Measurements from ENCODE around the gene AVEN. TPM values are rescaled to one million over a fixed set of nuclear protein-coding genes. Genes with fewer than 3 reads are reported as not detected.

AVEN gene
- total RNA-seq, 1 donor from 2014 or later = 10.4 TPM

DNA sequence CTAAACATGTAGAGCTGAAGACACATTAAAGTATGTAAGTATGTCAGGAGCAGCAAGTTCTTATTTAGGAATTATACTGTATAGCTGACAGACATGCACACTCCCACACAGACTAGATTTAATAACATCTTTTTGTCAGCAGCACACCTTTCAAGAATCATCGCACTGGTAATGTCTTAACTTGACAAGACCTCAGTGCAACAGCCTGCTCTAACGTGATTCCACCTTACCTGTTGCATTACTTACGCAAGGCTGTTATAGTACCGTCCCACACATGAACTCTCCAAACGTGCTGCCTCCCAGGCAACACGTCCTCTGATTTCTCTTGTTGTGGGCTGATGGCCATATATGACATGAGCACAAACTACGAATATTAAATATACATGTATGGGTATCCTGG lies 58.8 kb downstream of the AVEN start:
- H3K4me3 Mint-ChIP-seq = no peak overlapping the region
- no peaks in the 10 kb centered on the region for H3K4me1 Mint-ChIP-seq (ENCODE audit: unreplicated experiment)
- no peaks in the 10 kb centered on the region for H3K36me3 Mint-ChIP-seq
- no peaks in the 10 kb centered on the region for H3K27me3 Mint-ChIP-seq
- TF ChIP-seq, protein P1, sequence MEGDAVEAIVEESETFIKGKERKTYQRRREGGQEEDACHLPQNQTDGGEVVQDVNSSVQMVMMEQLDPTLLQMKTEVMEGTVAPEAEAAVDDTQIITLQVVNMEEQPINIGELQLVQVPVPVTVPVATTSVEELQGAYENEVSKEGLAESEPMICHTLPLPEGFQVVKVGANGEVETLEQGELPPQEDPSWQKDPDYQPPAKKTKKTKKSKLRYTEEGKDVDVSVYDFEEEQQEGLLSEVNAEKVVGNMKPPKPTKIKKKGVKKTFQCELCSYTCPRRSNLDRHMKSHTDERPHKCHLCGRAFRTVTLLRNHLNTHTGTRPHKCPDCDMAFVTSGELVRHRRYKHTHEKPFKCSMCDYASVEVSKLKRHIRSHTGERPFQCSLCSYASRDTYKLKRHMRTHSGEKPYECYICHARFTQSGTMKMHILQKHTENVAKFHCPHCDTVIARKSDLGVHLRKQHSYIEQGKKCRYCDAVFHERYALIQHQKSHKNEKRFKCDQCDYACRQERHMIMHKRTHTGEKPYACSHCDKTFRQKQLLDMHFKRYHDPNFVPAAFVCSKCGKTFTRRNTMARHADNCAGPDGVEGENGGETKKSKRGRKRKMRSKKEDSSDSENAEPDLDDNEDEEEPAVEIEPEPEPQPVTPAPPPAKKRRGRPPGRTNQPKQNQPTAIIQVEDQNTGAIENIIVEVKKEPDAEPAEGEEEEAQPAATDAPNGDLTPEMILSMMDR (conservative IDR thresholded peaks at IDR 0.05) = no peak
- DNase-seq (ENCODE audit: extremely low spot score, unreplicated experiment) = no peak
- no peaks in the 10 kb centered on the region for H3K9me3 Mint-ChIP-seq
- H3K27ac Mint-ChIP-seq = no peak overlapping the region

DNA sequence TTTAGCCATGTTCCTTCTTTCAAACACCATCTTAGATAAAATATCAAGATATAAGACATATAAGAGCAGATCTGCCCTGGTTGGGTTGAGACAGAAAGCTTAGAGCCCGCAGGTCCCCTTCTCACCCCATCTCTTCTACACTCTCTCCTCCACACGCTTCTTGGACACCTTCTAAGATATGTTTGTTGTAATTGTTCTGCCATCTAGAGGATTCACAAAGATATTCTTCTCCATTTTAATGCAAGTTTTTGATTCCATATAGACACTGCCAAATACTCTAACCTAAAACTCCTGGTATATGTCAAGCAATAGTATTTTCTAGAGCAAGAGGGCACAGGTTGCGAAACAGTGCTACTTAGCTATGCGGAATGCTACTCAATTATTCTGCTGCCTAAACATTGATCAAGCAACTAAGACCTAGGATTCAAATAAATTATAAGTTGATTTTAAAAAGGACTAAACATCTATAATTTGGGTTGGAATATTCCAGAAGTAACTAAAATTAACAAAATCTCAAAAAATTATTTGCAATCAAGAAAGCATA lies 63.9 kb downstream of the AVEN start:
- H3K36me3 Mint-ChIP-seq = no peaks in the 10 kb centered on the region
- TF ChIP-seq, protein P1 (conservative IDR thresholded peaks at IDR 0.05) = no peak

DNA sequence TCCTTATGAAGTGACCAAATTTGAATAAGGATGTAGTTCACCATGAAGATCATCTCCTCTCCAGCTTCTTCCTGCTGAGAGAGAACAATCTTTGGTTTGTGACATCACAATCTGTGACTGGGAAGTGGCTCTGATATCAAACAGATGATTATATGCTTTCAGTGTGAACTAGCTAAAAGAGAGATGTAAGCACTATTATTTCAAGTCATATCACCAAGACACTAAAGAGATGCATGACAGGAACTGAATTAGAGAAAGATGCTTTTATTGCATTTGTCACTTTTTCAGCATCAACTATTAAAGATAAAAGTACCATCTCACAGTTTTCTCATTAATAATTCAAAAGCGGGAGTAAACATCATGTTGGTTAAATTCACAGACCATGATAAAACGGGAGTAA lies 67.2 kb downstream of the AVEN start:
- Mint-ChIP-seq H3K27me3 (no peaks in the 10 kb centered on the region), H3K27ac (no peak overlapping the region), H3K36me3 (no peaks in the 10 kb centered on the region), H3K4me3 (no peak overlapping the region), H3K9me3 (no peaks in the 10 kb centered on the region), H3K4me1 (ENCODE audit: unreplicated experiment) (peaks cover 9% of the 10 kb centered on the region)
- no peak for DNase-seq (ENCODE audit: extremely low spot score, unreplicated experiment)
- TF ChIP-seq, protein P1 (conservative IDR thresholded peaks at IDR 0.05) = no peak

More for the DNA sequence above, 63.9 kb downstream of the AVEN start:
- Mint-ChIP-seq H3K27ac (no peak overlapping the region), H3K9me3 (no peaks in the 10 kb centered on the region), H3K4me3 (no peak overlapping the region), H3K4me1 (ENCODE audit: unreplicated experiment) (no peaks in the 10 kb centered on the region), H3K27me3 (no peaks in the 10 kb centered on the region)
- no peak for DNase-seq (ENCODE audit: extremely low spot score, unreplicated experiment)

DNA sequence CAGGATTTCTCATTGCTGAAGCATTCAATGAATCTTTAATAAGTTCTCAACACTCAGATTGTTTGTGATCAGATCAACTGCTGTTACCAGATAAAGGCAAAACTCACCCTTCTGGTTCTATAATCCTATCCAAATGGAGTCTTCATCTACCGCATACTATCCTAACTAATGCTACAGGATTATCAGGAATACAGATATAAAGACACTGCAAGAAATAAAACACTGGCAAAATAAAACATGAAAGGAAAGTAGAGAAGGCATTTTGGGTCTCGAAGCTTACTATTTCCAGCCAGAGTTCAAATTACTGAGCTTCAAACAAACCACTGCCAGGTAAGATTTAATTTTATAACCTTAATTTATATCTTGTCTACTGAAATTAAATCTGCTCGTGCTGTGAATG lies 70.2 kb downstream of the AVEN start:
- TF ChIP-seq, protein P1 (conservative IDR thresholded peaks at IDR 0.05) = no peak

DNA sequence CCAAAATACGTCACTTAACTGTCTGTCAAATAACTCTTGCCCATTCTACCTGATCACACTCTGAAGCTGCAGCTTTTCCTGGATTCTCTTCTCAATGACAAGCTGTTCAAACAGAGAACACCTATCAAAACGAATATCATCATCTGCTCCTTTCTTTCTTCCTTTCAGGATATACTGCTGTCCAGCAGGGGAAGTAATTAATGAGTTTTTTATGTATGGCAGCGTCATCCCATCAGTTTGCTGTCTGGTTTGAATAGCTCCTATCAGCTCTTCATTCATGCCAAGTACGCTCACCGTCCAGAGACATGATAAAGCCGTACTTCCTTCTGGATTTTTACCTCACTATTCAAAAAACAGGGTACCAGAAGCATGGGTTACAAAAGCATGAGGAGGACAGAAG lies 70.8 kb downstream of the AVEN start, which contains the start of gene CHRM5:
TSS of gene CHRM5 (plus strand) at position 274 of the 400 bp plus-strand sequence. CDS start 94,221 bp downstream, outside the sequence.
- H3K4me1 Mint-ChIP-seq (ENCODE audit: unreplicated experiment) = peaks cover 9% of the 10 kb centered on the region
- H3K36me3 Mint-ChIP-seq = no peaks in the 10 kb centered on the region
- TF ChIP-seq, protein P1 (conservative IDR thresholded peaks at IDR 0.05) = no peak
- no peak within 1 kb of the TSS for H3K4me3 Mint-ChIP-seq
- no peaks in the 10 kb centered on the region for H3K27me3 Mint-ChIP-seq
- DNase-seq (ENCODE audit: extremely low spot score, unreplicated experiment) = no peak
- H3K27ac Mint-ChIP-seq = no peak within 1 kb of the TSS
- H3K9me3 Mint-ChIP-seq = no peaks in the 10 kb centered on the region

More for the DNA sequence above, 70.2 kb downstream of the AVEN start:
- H3K27me3 Mint-ChIP-seq = no peaks in the 10 kb centered on the region
- no peaks in the 10 kb centered on the region for H3K36me3 Mint-ChIP-seq
- H3K4me3 Mint-ChIP-seq = no peak overlapping the region
- no peak overlapping the region for H3K27ac Mint-ChIP-seq
- no peaks in the 10 kb centered on the region for H3K9me3 Mint-ChIP-seq
- H3K4me1 Mint-ChIP-seq (ENCODE audit: unreplicated experiment) = peaks cover 9% of the 10 kb centered on the region
- no peak for DNase-seq (ENCODE audit: extremely low spot score, unreplicated experiment)

All from type B pancreatic cell (in vitro differentiated cells).